HUES6 (cell line): Measurements from ENCODE around the gene L2HGDH.

Experiments
- H3K27ac ChIP-seq: 2 replicates; pipeline ENCODE4 v1.7.0; 2013; ENCODE audit warnings: low read depth, mild to moderate bottlenecking, low read length, inconsistent platforms
- H3K27me3 ChIP-seq: 2 replicates; pipeline ENCODE4 v1.6.1; 2013; ENCODE audit warnings: low read length; ENCODE audit not compliant: control insufficient read depth, insufficient read depth
- H3K36me3 ChIP-seq: 2 replicates; pipeline ENCODE4 v1.6.1; 2013; ENCODE audit warnings: low read length; ENCODE audit not compliant: control insufficient read depth, insufficient read depth
- H3K4me1 ChIP-seq: 2 replicates; pipeline ENCODE4 v1.6.1; 2013; ENCODE audit warnings: low read length; ENCODE audit not compliant: control insufficient read depth, insufficient read depth
- H3K4me3 ChIP-seq: 2 replicates; pipeline ENCODE4 v1.5.1; 2013; ENCODE audit warnings: low read depth, low read length
- H3K9ac ChIP-seq: one replicate; pipeline ENCODE4 v1.6.1; 2013; ENCODE audit warnings: mild to moderate bottlenecking, low read length
- H3K9me3 ChIP-seq: 2 replicates; pipeline ENCODE4 v1.6.1; 2013; ENCODE audit warnings: low read depth, low read length; ENCODE audit not compliant: control insufficient read depth, insufficient read depth

The L2HGDH gene

GRCh38 chr14:50229681-50230080, 82.3 kb downstream of the L2HGDH start:
- Histone ChIP-seq H3K27me3 (no peaks in the 10 kb centered on the region; the same call in 1 of the 2 replicates), H3K36me3 (0 out of 2 replicates have a peak, but pooled peaks cover 9% of the 10 kb centered on the region), H3K9me3 (no peaks in the 10 kb centered on the region), H3K4me3 (peak overlapping the region; percentile 88), H3K27ac (no peak overlapping the region), H3K9ac (no peak overlapping the region), H3K4me1 (peaks cover 17% of the 10 kb centered on the region)

- H3K36me3 ChIP-seq: 0 out of 2 replicates have a peak, but pooled peaks cover 9% of the 10 kb centered on the region
- H3K4me3 ChIP-seq: no peak overlapping the region
- no peaks in the 10 kb centered on the region for H3K9me3 ChIP-seq
- H3K9ac ChIP-seq: no peak overlapping the region
- H3K27me3 ChIP-seq: no peaks in the 10 kb centered on the region; the same call in 1 of the 2 replicates
- H3K4me1 ChIP-seq: peaks cover 17% of the 10 kb centered on the region
- no peak overlapping the region for H3K27ac ChIP-seq
Observed at GRCh38 chr14:50228313-50228712, 83.7 kb downstream of the L2HGDH start.

GRCh38 chr14:50225974-50226297, 86.1 kb downstream of the L2HGDH start:
- H3K4me1 ChIP-seq: peaks cover 17% of the 10 kb centered on the region
- no peak overlapping the region for H3K4me3 ChIP-seq
- no peaks in the 10 kb centered on the region for H3K9me3 ChIP-seq
- H3K36me3 ChIP-seq: 0 out of 2 replicates have a peak, but pooled peaks cover 9% of the 10 kb centered on the region
- H3K27me3 ChIP-seq: no peaks in the 10 kb centered on the region
- peak overlapping the region; percentile 3; the same call in 1 of the 2 replicates for H3K27ac ChIP-seq
- no peak overlapping the region for H3K9ac ChIP-seq

GRCh38 chr14:50225067-50225973, 86.7 kb downstream of the L2HGDH start:
- H3K9me3 ChIP-seq: no peaks in the 10 kb centered on the region
- H3K4me3 ChIP-seq: no peak overlapping the region
- H3K9ac ChIP-seq: no peak overlapping the region
- H3K27ac ChIP-seq: peak overlapping the region; percentile 3; the same call in 1 of the 2 replicates
- no peaks in the 10 kb centered on the region for H3K27me3 ChIP-seq
- H3K4me1 ChIP-seq: peaks cover 17% of the 10 kb centered on the region
- H3K36me3 ChIP-seq: 0 out of 2 replicates have a peak, but pooled peaks cover 9% of the 10 kb centered on the region

GRCh38 chr14:50222055-50222613, 89.9 kb downstream of the L2HGDH start:
- H3K27me3 ChIP-seq: no peaks in the 10 kb centered on the region
- H3K9ac ChIP-seq: no peak overlapping the region
- H3K4me1 ChIP-seq: peaks cover 12% of the 10 kb centered on the region
- no peak overlapping the region for H3K4me3 ChIP-seq
- H3K9me3 ChIP-seq: no peaks in the 10 kb centered on the region
- H3K36me3 ChIP-seq: no peaks in the 10 kb centered on the region
- H3K27ac ChIP-seq: no peak overlapping the region

- no peak overlapping the region for H3K27ac ChIP-seq
- H3K36me3 ChIP-seq: no peaks in the 10 kb centered on the region
- H3K4me3 ChIP-seq: no peak overlapping the region
- no peaks in the 10 kb centered on the region for H3K9me3 ChIP-seq
- H3K9ac ChIP-seq: no peak overlapping the region
- no peaks in the 10 kb centered on the region for H3K27me3 ChIP-seq
- no peaks in the 10 kb centered on the region for H3K4me1 ChIP-seq
Observed at GRCh38 chr14:50218501-50218900, 93.5 kb downstream of the L2HGDH start.

GRCh38 chr14:50215416-50215815, 96.6 kb downstream of the L2HGDH start:
- no peak overlapping the region for H3K4me3 ChIP-seq
- H3K4me1 ChIP-seq: no peaks in the 10 kb centered on the region
- H3K27ac ChIP-seq: no peak overlapping the region
- no peaks in the 10 kb centered on the region for H3K27me3 ChIP-seq
- no peaks in the 10 kb centered on the region for H3K36me3 ChIP-seq
- no peaks in the 10 kb centered on the region for H3K9me3 ChIP-seq
- H3K9ac ChIP-seq: no peak overlapping the region

- H3K4me1 ChIP-seq: no peaks in the 10 kb centered on the region
- H3K36me3 ChIP-seq: no peaks in the 10 kb centered on the region
- H3K4me3 ChIP-seq: no peak overlapping the region
- no peaks in the 10 kb centered on the region for H3K27me3 ChIP-seq
- H3K27ac ChIP-seq: no peak overlapping the region
- H3K9me3 ChIP-seq: no peaks in the 10 kb centered on the region
- no peak overlapping the region for H3K9ac ChIP-seq
Observed at GRCh38 chr14:50213795-50214194, 98.2 kb downstream of the L2HGDH start.

GRCh38 chr14:50212726-50213125, 99.3 kb downstream of the L2HGDH start:
- H3K27ac ChIP-seq: no peak overlapping the region
- H3K9ac ChIP-seq: no peak overlapping the region
- no peaks in the 10 kb centered on the region for H3K4me1 ChIP-seq
- H3K27me3 ChIP-seq: no peaks in the 10 kb centered on the region
- H3K36me3 ChIP-seq: no peaks in the 10 kb centered on the region
- no peak overlapping the region for H3K4me3 ChIP-seq
- H3K9me3 ChIP-seq: no peaks in the 10 kb centered on the region

- H3K9ac ChIP-seq: no peak overlapping the region
- H3K4me3 ChIP-seq: no peak overlapping the region
- H3K27me3 ChIP-seq: no peaks in the 10 kb centered on the region
- no peaks in the 10 kb centered on the region for H3K4me1 ChIP-seq
- no peak overlapping the region for H3K27ac ChIP-seq
- H3K36me3 ChIP-seq: no peaks in the 10 kb centered on the region
- no peaks in the 10 kb centered on the region for H3K9me3 ChIP-seq
Observed at GRCh38 chr14:50210074-50210473, 102.0 kb downstream of the L2HGDH start.

- Histone ChIP-seq H3K9ac (no peak overlapping the region), H3K4me3 (no peak overlapping the region), H3K36me3 (peaks cover 4% of the 10 kb centered on the region; the same call in 1 of the 2 replicates), H3K4me1 (no peaks in the 10 kb centered on the region), H3K27me3 (no peaks in the 10 kb centered on the region), H3K27ac (no peak overlapping the region), H3K9me3 (no peaks in the 10 kb centered on the region)
Observed at GRCh38 chr14:50198499-50198898, 113.5 kb downstream of the L2HGDH start.
